Right lobe of liver (tissue), 4 donors: ENCODE measurements around the gene TMEM132D.

Source experiments
- CTCF ChIP-seq, 4 donors: fragments of 200-600 bp in 3 of 4; fragments of 450-650 bp in 1 of 4; IDR thresholded peaks; one replicate each; pipeline versions ENCODE4 v1.5.1 to v1.8.0; 2016 to 2022; ENCODE audit warnings: antibody characterized with exemption in 4 of 4, mild to moderate bottlenecking in 2 of 4
- POLR2A ChIP-seq: fragments of 450-650 bp; IDR thresholded peaks from one replicate; pipeline ENCODE4 v1.6.1; 2017; ENCODE audit warnings: antibody characterized with exemption, mild to moderate bottlenecking
- donor health status: DM: no; HTN: no; CAD: no.
- donor health status: DM: no; HTN: no; CAD: no.
- donor health status: DM: no; HTN: yes; CAD: no.

GRCh38 chr12:129672110-129672509 lies 231.7 kb downstream of the TMEM132D start:
- TF ChIP-seq CTCF (IDR thresholded peaks at IDR 0.05) = no peak
- no peak for TF ChIP-seq POLR2A
